Heart left ventricle (tissue), 13 donors: Measurements from ENCODE around the gene TSNAX.

Experiments
- POLR2A ChIP-seq, 2 donors: fragments of 450-650 bp; IDR thresholded peaks; one replicate each; pipeline ENCODE4 v1.6.1; 2017; ENCODE audit warnings: antibody characterized with exemption in 2 of 2, mild to moderate bottlenecking in 2 of 2, moderate library complexity in 2 of 2
- TF ChIP-seq, protein P1 (sequence below), 12 donors: fragments of 200-600 bp; sonication (generic) in 4 of 12; IDR thresholded peaks; one replicate each; pipeline versions ENCODE4 v1.5.0 to v1.8.0; 2018 to 2022; ENCODE audit warnings: antibody characterized with exemption in 12 of 12, mild to moderate bottlenecking in 5 of 12
- donor health status: ischemic (EF 13 %, LVEDD 7.1; RV severe dilation, severe dysfunction).
- donor health status: DM: no; HTN: yes; CAD: no.
- donor health status: DM: no; HTN: no; CAD: no.
- donor health status: ischemic (EF 25% LVEDD 6.9; RV normal size, moderate dysfunction).
- donor health status: ischemic (EF 25% LVEDD 5.7; RV mildly dilated, moderate dysfunction).
- donor health status: ischemic (EF 35%, LVEDD 5.7; RV mildly dilated, moderate dysfunction).
- donor health status: nonischemic (EF 11% LVEDD 7.7; RV severe dilation, severe dysfunction).
- donor health status: DM: yes; HTN: yes; CAD: no.
- donor health status: PGD.
- donor health status: ischemic (EF 29% LVEDD 5.4; RV normal size, mild dysfunction).
- donor health status: nonischemic (EF 23%, LVEDD 6.1; RV moderate dilation, normal function).

DNA sequence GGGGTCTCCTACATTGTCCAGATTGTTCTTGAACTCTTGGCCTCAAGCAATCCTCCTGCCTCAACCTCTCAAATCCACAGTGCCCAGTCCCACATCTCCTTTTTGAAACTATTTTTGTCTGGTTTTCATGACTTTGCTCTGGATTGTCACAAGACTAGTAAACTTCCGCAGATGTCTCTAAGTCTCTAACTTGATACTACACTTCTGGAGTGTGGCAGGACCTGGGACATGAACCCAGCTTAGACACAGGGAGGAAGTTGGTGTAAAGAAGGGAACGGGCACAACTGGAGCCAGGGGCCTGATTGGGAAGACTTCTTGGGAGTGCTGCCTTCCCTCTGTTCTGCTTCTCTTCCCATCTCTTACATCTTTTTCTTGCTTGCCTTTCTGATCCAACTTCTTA is 81.9 kb downstream of the TSNAX start:
- TF ChIP-seq, protein P1, sequence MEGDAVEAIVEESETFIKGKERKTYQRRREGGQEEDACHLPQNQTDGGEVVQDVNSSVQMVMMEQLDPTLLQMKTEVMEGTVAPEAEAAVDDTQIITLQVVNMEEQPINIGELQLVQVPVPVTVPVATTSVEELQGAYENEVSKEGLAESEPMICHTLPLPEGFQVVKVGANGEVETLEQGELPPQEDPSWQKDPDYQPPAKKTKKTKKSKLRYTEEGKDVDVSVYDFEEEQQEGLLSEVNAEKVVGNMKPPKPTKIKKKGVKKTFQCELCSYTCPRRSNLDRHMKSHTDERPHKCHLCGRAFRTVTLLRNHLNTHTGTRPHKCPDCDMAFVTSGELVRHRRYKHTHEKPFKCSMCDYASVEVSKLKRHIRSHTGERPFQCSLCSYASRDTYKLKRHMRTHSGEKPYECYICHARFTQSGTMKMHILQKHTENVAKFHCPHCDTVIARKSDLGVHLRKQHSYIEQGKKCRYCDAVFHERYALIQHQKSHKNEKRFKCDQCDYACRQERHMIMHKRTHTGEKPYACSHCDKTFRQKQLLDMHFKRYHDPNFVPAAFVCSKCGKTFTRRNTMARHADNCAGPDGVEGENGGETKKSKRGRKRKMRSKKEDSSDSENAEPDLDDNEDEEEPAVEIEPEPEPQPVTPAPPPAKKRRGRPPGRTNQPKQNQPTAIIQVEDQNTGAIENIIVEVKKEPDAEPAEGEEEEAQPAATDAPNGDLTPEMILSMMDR (IDR thresholded peaks at IDR 0.05) = no peak
- TF ChIP-seq POLR2A (IDR thresholded peaks at IDR 0.05) = no peak
